Activated naive CD4-positive, alpha-beta T cell treated with anti-CD3 and anti-CD28 coated beads, Interleukin-2, amount 50 U/mL, for 16 hours (primary cell): ENCODE data around the gene COCH.
"Not testable (repeated sequence)": the region's sequence is repeated elsewhere in the genome, so short reads cannot be mapped to it uniquely, and the experiment has no call there.

Source experiments
- DNase-seq: peaks from one replicate; pipeline ENCODE4 v3.0.0-alpha.2; 2020

The COCH gene

GRCh38 chr14:30933937-30934336 is 59.6 kb downstream of the COCH start:
- not testable (repeated sequence) for DNase-seq

GRCh38 chr14:30935445-30935844 is 61.1 kb downstream of the COCH start:
- DNase-seq: no peak

- DNase-seq: no peak
These were observed 64.3 kb downstream of the COCH start for GRCh38 chr14:30938617-30939016.
